Activated CD4-positive, CD25-positive, alpha-beta regulatory T cell treated with anti-CD3 and anti-CD28 coated beads, Interleukin-2, amount 50 U/mL, for 16 hours (primary cell): Measurements from ENCODE around the gene PCSK1.

Source experiments
- DNase-seq: peaks from one replicate; pipeline ENCODE4 v3.0.0-alpha.2; 2020; ENCODE audit warnings: low read depth, low spot score

The PCSK1 gene

DNA sequence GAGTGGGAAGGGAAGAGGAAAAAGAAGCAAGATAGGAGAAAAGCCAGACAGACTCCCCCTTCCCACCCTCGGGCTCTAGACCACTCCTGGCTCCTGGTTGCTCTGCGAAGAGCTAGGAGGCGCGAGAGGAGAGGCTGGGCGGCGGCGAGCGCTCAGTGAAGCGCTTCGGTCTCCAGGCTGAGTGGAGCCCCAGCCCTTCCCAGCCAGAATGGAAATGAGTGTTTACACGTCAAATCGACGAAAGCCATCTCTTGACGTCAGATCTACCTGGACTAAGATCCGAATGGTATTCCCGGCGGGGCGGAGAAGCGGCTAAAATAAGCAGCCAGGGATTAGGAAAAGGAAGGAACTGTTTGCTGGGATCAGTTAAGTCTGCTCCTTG is at the start of gene PCSK1:
TSS of gene PCSK1 (minus strand) at position 183 of the 382 bp plus-strand sequence. CDS start 206 bp downstream, outside the sequence.
- no peak for DNase-seq

DNA sequence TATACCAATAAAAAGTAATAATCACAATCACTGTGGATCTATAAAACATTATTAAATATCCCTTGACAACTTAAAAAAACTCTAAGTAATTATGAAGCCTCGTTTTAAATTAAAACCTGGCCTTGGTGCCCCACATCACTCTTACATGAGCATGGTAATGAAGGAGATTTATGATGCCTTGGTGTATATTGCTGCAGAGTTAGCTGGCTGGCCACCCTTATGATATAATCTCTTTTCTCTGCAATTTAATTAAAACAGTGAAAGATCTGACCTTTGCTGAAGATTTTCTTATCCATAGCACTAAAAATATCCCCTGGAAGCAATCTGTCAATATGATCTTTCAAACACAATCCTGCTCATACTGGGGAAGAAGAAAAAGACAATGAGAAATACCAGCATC is 48.8 kb upstream of the PCSK1 start:
- DNase-seq = no peak

DNA sequence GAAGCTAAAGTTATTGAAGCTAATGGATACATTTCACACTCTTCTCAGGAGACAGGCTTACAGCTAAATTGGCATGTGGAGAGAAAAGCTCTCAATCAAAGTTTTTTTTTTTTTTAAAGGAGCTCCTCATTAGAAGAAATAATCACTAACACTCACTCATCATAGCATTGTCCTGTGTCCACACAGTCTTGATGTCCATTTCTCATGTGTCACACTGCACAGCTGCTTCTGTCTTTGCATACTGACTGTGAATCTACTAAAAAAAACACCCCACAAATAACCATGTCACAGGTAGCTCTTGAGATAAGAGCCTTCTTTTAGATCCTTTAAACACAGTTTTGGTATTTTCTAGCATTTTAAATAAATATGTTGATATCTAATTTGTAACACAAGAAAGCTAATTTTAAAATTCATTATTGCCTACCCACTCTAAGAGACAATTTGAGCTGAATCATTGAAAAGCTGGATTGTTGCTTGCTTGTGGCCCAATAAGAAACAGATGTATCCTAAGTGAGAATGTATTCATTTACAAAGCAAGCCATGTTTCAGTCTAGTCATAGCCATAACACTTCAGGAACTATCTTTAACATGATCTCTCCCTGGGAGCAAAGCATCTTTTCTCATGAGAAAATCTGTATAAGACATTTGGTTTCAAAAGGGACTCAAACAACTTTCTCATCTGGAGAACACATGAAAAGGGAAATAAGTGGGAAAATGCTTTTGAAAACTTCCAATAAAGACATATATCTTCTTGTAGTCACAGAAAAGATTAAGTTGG is 48.1 kb upstream of the PCSK1 start:
- DNase-seq = no peak

DNA sequence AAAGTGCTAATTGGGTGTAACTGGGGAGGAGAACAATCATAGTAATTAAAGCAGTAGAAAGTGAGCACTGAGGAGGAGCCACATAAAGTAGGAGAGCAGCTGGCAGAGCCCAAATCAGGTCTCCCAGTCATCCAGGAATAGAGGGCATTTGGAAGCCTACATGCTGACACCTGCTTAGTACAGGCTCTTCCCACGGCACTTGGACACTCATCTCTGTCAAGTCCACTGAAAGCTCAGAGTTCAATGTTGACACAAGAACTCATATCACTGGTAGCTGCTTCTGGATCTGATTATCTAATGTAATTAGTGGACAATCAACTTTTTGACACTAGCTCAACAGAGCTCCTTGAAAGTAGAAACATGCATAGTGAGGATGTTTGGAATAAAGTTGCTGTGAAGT is 45.9 kb upstream of the PCSK1 start:
- no peak for DNase-seq

DNA sequence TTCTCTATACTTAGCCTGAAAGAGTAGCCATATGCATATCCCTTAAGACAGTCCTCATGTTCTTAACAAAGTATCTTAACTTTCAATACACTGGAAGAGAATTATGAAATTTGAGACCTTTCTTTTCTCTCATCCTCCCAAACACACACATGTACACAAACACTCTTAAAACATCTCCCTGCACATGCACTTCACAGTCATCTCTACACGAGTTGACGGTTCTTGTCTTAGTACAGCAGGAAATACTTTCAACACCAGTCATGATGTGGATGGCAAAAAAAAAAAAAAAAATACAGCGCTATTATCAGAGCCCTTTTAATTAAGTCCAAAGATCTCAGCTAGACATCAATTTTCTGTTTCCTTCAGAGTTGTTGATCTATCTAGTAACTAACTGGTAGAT is 43.6 kb upstream of the PCSK1 start:
- no peak for DNase-seq

DNA sequence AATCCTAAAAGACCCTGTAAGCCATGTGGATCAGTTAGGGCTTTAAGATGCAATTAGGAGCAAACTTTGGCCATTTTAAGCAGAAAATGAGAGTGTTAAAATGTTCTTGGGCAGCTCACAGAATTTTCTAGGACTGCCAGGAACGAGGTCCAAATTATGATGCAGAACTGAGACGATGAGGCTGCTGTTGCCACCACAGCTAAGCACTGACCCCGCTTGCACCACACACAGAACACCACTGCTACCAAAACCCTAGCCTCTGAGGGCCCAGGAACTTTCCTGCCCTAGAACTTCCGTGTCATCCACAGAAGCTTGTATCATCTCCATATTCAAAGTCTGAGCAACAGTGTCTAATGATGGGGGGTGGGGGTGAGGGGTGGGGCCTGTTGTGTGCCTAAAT is 41.0 kb upstream of the PCSK1 start:
- DNase-seq = no peak

DNA sequence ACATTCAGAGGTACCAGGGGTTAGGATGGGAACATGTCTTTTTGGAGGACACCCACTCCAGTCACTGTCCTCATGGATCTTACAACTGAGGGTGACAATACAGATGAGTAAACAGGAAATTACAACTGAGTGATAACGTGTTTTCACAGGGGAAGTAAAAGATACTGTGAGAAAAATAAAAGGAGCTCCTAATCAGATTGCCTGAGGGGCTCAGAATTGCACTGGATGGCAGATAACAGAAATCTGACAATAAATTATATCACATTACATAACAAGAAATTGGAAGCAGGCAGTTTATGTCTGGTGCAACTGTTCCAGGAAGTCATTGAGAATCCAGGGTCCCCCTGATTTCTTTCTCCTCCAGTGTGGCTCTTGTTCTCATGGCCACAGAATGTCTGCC is 40.1 kb upstream of the PCSK1 start:
- DNase-seq = no peak

DNA sequence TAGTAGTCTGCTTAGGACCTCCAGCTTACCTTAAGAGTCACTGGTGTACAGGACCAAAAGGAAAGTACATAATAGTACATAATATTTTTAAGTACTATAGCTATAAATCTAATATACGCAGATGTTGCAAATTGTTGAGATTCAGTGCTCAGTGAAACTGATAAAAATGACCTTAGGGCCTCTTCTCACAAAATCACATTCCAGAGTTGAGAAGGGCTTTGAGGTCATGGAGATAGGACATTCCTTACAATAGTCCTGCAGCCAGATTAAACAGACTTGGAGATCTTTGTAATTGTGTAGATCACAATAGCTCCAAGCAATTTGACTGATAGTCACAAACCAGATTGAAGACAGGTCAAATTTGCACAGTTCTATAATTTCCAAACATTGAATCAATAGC is 37.7 kb upstream of the PCSK1 start:
- DNase-seq = no peak

DNA sequence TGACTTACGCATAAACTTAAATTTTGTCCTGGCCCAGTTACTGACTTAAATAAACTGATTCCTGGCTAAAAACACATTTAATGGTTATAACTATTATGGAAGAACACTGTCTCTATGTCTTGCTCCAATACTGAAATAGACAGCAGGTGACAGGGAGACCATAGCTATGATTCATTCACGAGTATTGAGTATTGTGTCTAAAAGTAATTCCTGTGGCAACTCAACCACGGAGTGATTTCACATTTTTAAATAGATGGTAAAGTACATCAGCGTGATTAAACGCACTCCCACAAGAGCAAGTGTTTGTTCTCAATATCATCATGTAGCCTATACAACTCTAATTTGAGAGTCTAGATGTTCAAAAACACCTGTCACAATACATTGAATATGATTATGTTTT is 35.9 kb upstream of the PCSK1 start:
- DNase-seq = no peak

DNA sequence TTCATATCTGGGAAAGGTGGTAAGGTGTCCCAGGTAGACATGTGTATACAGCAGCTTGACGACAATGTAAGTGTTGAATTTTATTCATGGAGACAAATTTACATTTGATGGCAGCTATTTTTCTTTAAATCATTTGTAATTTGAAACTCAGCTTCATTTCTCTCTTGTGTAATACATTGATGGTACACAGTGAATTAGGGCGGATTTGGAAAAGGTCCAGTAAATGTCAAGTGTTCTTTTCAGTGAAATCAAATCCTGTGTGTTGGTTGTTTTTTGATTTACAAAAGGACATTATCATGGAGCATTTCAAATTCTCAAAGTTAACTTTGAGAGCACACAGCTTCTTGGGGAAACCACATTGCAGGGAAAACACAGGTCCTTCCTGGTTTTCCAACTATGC is 30.0 kb upstream of the PCSK1 start:
- DNase-seq = no peak

DNA sequence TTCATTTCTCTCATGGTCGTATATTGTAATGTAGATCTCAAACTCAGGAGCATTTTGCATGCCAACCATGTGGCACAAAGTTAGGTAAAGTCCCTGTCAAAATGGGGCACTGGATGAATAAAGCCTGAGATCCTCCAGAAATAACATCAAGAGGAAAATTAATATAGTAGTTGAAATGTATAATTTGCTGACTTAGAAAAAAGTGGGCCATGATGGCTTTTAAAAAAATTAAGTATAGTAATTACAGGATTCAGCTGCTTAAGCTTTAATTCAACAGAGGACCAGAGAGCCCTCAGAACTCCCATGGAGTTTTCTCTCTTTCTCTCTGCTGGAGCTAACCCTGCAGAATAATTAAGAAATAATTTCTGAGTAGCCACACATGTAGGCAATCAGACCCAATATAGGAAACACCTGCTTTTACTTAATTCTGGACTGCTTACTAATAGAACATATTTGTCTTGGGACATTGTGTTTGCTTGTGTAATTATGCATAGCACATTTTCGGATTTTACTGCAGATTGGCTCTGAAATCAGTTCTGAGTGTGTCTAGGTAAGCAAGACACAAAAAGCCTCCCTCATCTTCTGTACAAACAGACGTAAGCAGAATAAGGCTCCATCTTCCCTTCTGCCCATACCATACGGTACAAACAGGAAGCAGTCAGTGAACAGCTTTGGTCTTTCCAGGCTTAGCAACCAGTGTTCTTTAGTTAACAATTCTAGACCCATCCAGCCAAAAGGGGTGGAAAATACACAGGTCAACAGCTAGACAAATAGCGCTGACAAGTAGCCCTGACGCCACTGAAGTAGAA is 26.5 kb upstream of the PCSK1 start:
- no peak for DNase-seq

DNA sequence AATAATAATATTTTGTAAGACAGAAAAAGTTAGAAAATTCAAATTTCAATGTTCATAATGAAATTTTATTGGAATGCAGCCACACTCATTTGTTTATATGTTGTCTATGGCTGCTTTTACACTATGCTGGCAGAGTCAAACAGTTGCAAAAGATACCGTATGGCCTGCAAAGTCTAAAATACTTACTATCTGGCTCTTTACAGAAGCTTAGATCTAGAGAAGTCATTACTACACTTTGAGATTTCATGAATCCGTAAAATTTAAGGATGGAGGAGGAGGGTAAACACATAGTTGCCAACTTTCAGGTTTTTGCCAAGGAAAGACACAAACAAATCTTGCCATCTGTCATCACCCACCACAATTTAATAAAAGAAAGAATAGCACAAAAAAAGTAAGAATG is 25.1 kb upstream of the PCSK1 start:
- no peak for DNase-seq

DNA sequence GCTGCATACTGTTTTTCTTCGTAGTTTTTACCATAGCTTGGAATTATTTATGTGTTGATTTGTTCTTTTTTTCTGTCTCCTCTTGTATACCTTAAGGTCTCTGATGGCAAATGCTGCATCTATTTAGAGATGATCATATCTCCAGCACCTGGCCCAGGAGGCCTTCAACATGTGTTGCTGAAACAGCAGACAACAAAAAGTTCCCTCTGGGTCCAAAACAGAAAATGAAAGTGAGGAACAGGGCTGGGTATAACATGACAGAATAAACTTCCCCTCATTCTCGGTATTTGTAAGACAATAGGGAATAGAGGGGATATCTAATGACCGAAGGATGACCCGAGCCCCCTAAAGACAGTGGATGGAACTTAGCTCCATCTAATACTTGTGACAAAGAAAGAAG is 22.7 kb upstream of the PCSK1 start:
- no peak for DNase-seq

DNA sequence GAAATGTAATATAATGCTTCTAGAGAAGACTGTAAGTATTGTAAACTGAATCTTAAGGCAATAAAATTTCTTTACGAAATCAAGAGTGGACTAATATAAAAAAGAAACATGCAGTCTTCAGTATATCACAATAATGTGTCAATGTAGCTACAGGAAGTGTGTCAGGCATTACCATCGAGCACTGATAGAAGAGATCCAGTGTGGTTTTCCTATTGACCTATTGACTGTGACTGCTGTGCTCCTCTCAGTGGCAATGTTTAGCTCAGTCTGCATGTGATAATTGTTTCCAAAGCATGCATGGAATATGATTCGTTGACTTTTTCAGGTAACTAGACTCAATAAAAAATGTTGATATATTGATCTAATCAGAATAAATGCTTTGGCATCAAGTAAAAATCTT is 20.3 kb upstream of the PCSK1 start:
- DNase-seq = no peak

DNA sequence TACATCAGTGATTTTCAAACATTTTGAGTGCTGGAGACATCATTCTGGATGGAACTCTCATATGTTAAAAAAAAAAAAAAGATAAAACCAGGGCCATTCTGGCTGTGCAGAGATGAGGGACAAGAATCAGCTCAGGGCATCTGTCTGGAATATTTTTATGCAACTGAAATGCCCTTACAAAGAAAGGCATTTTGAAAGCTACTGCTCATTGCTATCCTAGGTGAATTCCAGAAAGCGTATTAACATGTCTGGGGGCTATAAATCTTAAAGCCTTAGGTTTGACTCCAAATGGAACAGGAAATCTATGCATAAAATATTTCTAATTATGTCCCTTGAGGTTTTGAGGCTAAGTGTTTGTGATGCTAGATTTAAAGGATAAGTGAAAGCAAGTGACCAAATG is 14.9 kb upstream of the PCSK1 start:
- DNase-seq = no peak

DNA sequence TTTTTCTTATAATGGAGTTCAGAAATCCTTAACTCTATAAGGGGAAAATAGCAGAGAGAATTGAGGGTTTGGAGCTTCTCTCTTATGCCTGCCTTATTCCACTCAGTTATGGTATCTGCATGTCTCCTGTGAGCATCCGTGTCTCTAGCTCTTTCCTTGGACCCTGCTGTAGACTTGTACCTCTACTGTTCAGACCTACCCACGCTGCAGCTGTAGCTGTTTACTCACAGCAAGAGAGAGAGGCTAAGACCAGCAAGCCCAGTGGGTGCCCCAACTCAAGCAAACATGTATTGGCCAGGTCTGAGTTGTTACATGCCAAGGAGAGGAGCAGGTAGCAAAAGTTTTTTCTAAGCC is 7.1 kb upstream of the PCSK1 start:
- DNase-seq = no peak

DNA sequence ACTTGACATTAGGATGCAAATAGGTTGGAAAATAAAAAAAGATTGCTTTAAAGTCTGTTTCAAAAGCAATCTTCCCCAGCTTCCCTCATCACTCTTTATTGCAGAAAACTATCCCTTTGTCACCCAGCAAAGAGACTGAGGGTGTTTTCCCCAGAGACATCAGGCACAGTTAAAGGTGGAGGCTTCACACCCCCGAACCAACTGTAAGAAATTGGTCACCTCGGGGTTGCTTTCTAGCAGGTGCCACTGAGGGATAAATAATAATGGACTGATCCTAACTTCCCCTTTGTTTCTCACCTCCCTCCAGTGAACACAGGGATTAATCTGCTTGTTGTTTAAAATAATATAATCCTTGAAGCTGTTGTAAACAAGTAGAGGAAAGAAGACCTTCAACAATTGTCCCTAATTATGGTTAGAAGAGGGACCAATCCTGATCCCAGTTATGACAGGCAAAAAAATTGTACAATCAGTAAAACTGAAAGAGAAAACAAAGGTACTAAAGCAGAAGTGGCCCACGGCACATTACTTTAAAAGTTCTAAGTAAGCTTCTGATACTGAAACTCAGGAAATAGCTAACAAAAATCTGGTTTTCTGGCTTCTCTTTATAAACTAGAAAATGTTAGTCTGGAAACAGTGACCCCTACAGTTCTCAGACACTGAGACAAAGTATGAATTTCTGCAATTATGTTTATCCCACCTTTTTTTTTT is 6.6 kb upstream of the PCSK1 start:
- DNase-seq = no peak

DNA sequence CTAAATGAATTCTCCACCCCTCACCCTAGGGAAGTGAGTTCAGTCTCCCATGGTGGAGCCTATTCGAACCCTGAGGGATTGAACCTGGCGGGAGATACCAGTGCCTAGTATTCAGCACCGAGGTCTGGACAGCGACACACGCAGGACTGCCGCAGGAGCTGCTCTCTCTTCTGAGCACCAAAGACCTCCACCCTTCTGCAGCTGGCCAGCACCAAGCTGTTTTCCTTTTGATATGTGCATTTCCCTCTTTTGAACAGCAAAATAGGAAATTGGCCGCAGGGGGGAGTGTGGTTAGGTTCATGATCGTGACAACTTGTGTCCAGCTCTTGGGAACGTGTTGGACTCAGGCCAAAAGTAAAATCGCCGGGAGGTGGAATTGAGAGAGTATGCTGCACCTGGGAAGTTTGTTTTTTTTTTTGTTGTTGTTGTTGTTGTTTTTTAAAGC is 1.2 kb upstream of the PCSK1 start:
- DNase-seq = no peak

DNA sequence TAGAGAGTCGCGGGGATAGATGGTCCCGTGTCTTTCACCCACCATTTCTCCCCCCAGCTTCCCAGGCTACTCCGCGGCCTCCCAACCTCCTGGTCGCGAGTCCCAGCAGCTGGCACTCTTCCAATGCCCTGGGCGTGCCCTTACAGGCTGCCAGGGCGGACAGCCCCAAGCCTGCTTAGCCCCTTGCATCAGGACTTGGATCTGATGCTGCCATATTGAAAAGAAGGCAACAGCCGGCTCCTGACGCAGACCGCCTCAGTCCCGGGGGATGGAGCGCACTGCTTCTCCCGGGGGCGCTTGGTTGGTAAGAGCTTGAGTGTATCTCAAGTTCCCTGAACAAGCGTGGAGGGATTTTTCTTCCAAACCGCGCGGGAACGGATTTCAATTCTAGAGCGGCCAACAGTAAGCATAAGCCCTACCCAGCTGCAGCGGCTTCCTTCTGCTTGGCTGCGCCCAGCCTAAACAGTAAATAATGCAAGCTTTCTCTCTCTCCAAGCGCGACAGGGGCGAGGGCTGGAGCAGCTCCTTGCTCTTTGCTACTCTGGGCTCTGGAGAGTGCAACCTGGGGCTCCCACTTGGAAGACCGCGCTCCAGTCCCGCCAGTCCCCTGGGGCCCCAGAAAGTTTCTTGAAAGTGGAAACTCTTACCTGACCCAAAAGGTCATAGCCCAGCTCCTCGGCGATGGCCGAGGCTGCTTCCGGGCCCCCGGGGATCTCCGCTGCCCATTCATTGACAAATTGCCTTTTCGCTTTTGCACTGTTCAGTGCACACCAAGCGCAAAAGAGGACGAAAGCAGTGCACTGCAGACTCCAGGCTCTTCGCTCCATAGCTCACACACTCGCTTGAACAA is 607 bp downstream of the PCSK1 start:
- DNase-seq = no peak

DNA sequence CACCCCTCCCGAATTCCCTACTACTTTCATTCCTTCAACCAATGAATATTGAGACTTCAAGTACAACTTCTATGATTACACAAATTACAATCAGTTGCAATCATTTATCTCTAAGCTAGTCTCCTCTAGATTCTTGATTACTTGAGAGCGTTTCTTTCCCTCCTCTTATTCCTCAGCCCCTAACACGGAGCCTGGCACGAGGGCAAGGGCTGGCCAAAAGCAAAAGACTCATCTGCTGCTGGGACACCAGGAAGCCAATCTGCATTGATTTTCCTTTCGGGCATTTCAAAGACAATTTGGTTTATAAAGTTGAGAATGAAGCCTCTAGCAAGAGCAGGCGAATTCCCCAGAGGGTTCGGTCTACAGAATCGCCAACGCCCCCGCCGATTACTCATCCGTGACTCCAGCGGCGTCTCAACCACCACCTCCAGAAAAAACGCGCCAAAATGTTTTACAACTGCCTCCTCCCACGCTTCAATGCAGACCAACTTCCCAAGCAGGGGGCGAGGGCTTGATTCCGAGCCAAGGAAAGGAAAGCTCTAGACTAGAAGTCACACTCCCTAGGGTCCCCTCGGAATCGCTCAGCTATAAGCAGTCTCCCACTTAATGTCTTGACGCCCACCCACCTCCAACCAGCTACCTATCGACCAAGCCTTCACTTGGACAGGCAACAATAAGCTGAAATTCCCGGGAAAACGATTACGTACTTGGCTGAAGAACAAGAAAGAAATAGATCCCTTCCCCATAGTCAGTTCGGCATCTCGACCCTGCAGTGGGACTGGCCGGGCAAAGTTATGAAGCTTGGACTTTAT is 1.5 kb downstream of the PCSK1 start:
- DNase-seq = no peak

DNA sequence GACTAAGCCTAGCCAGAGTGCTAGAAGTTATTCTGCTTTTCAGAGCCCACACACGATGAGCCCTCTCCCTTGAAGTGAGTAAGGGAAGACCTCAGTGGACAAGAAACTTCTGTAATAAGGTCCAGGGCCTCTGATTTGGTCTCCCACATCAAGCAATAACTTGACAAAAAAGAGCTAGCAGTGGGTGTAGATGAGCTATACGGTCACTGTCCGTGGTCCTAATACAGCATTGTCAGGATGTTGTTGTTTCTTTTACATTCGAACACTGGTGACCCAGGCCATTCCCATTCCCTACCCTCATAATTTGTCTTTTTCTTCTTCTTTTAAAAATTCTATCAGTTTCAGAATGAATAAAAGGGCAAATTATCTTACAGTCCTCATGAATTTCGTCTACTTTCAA is 5.2 kb downstream of the PCSK1 start:
- no peak for DNase-seq
